CD4-positive, alpha-beta T cell treated with Interleukin-15 for 4 hours (primary cell): ENCODE measurements around the gene KLK11.
"Not testable (repeated sequence)": the region's sequence is repeated elsewhere in the genome, so short reads cannot be mapped to it uniquely, and the experiment has no call there.

Source experiments
- DNase-seq: peaks from one replicate; pipeline ENCODE4 v3.0.0-alpha.2; 2020; ENCODE audit warnings: low spot score

KLK11 gene

DNA sequence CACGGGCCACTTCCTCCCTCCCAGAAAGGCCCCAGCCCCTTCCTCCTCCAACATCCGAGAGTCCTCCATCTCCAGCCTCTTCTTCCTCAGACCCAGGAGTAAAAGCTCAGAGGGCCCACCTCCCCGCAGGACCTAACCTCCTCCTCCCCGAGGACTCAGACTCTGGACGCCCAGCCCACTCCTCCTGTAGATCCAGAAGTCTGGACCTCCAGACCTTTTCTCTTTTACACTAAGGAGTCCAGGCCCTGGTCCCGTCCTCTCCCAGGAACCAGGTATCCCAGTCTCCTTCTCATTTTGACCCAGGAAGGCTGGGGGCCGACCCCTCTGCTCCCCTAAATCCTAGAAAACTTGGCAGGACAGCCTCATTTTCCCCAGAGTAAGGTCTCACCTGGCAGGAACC is 23.1 kb downstream of the KLK11 start:
- no peak for DNase-seq

DNA sequence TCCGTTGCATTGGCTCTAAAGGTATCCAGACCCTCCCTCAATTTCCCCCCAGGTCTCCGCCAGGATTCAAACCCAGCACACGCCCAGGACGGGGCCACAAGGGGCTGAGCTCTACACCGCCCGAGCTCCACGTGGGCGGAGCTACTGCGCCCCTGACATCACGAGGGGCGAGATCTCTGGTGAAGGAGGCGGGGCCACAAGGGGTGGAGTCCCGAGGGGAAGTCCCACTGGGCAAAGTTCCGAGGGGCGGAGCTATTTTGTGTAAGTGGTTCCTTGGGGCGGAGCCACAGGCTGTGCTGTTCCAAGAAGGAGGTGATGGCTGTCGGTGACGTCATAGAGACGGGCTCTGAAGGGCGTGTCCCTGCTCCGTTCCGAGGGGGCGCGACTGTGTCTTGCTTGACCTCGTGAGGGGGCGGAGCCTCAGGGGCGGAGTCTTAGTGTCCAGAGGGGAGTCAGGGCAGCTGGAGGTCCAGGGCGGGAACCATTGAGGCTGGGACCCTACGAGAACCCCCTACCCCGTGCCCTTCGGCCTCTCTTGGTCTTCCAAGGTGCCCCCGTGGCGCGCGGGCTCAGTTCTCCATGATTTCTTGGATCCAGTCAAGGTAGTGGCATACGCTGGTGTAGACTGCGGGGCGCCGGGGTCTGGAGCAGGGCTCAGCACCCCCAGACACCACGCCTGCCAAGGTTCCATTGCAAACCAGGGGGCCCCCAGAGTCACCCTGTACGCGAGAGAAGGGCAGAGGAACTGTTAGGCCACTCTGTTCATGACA is 23.7 kb downstream of the KLK11 start:
- no peak for DNase-seq

GRCh38 chr19:51002089-51002532 is 24.3 kb downstream of the KLK11 start:
- no peak for DNase-seq

GRCh38 chr19:51001515-51001914 is 24.9 kb downstream of the KLK11 start, which contains the start of gene KLK8:
KLK8 (minus strand) TSS chr19:51001604; CDS start chr19:51001167, 437 bp downstream.
- no peak for DNase-seq

- DNase-seq, result no peak
Observed at GRCh38 chr19:51000981-51001380, 25.4 kb downstream of the KLK11 start.

GRCh38 chr19:51000426-51000825 is 26.0 kb downstream of the KLK11 start:
- no peak for DNase-seq

GRCh38 chr19:50998686-50999085 is 27.7 kb downstream of the KLK11 start:
- no peak for DNase-seq

DNA sequence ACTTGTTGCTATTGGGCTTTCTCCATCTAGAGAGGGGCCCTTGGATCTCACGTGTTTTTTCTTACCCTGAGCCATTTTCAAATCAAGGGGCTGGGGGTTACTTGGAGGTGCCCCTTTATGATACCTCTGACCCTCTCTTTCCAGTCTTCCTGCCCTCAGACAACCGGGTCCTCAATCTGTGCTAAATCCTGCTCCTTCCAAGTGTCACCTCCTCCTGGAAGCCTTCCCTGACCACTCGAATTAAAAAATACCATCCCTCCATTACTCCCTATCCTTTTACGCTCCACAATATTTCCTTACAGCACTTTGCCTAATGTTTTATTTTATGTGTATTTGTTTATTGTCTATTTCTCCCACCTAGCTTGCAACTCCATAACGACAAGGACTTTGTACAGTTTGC is 28.4 kb downstream of the KLK11 start:
- DNase-seq, result no peak

GRCh38 chr19:50994129-50994528 is 32.3 kb downstream of the KLK11 start:
- DNase-seq, result no peak

DNA sequence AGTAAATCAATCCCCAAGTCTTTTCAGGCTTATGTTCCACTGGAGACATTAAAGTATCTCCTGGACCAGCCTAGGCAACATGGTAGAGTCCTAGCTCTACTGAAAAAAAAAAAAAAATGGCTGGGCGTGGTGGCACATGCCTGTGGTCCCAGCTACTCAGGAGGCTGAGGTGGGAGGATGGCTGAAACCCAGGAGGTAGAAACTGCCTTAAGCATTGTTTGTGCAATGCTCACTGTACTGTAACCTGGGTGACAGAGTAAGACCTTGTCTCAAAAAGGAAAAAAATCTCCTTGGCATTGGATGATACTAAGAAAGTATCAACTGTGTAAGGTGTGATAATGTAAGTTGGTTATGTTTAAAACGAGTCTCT is 33.8 kb downstream of the KLK11 start:
- no peak for DNase-seq

GRCh38 chr19:50984416-50984815 is 42.0 kb downstream of the KLK11 start:
- DNase-seq, result not testable (repeated sequence)

DNA sequence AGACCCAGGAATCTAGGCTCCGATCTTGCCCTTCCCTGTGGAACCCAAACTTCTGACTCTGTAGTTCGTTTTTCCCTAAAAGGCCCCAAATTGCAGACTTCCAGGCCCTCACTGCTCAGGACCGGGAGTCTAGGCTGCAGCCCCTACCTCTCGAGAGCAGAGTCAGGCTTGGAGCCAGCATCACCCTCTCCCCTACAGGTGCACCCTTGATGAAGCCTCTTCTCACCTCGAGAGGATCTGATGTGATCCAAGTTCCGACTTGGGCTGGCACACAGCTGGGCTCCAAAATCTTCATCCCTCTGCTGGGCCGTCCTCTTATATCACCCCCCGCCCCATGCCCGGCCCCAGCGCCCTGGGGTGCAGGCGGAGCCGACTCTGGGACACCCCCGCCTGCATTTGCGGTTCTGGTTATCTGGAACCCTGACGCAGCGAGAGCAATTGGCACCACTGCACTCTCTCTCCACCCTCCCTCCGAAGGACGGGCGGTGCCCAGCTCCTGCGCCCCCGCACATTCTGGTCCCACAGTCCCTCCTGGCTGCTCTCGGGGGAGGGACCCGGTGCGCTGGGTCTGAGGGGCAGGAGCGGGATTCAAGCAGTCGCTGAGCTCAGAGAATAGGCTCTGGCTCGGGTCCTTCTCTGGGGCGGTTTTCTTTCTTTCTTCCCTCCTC is 42.7 kb downstream of the KLK11 start, which contains the start of gene KLK7:
Gene KLK7 (minus strand): TSS at position 293 of the 668 bp plus-strand sequence. CDS start 1,518 bp downstream, outside the sequence.
- DNase-seq, result no peak

DNA sequence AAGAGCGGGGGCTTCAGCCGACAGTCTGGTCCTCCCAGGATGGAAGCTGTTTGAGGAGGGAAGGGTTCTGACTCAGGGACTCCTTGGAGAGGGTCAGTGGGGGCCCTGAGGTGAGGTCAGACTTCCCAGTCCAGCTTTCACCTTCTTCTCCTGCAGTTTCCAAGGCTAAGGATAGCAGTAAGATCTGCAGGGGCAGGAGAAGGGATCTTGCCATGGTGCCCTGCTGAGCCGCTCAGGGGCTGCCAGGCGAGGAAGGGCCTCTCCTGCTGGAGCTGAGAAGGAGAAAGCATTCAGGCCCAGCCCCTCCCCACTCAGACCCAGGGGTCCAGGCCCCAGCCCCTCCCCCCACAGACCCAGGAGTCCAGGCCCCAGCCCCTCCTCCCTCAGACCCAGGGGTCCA is 44.2 kb downstream of the KLK11 start:
- DNase-seq, result no peak

- no peak for DNase-seq
Observed at GRCh38 chr19:50981587-50982146, 44.7 kb downstream of the KLK11 start.

DNA sequence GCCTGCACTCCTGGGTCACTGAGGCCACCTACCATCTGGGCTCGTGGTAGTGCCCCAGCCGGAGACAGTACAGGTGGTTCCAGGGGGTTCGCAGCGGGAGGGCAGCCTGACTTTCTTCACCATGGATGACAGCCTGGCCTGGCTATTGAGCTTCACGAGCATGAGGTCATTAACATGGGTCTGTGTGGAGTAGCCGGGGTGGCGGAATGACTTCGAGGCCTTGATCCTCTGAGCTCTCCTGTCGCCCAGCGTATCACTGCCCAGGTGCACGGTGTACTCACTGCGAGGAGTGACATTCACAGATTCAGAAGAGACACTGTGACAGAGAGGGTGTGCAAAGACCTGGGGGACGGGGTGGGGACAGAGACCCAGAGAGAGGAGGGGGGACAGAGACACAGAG is 46.2 kb downstream of the KLK11 start:
- DNase-seq, result no peak

DNA sequence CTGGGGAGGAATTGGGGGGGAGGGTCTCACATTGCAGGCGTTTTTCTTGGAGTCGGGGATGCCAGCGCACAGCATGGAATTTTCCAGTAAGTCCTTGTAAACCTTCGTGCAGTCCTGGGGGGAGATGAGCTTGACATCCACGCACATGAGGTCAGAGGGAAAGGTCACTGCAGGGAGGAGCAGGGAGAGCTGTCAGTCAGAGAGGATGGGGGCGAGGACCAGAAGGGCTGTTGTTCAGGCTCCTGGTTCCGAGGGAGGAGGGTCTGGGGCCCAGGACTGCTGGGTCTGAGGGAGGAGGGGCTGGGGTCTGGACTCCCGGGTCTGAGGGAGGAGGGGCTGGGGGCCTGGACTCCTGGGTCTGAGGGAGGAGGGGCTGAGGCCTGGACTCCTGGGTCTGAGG is 46.7 kb downstream of the KLK11 start:
- DNase-seq, result no peak

DNA sequence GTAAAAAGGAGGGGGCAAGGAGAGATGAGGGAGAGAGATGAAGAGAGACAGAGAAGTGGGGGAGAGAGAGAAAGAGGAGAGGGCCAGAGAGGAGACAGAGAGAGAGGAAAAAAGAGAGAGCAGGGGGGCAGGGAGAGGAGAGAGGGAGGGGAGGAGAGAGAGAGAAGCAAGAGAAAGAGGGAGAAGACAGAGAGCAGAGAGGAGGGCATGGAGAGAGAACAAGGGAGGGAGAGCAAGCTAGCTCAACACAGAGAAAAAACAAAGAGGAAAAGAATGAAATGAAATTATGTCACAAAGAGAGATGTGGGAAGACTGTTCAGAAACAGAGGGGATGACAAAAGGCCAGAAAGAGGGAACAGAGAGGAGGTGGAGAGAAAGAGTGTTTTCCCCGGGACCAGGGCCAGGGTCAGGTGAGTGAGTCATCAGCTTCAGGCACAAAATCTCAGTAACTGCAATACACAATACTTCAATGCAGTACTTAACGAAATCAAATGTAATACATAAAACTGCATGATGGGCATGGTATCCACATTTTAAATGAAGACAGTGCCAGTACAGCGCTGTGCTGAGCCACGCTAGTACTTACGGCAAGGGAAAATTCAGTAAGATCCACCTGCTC is 47.5 kb downstream of the KLK11 start:
- no peak for DNase-seq

DNA sequence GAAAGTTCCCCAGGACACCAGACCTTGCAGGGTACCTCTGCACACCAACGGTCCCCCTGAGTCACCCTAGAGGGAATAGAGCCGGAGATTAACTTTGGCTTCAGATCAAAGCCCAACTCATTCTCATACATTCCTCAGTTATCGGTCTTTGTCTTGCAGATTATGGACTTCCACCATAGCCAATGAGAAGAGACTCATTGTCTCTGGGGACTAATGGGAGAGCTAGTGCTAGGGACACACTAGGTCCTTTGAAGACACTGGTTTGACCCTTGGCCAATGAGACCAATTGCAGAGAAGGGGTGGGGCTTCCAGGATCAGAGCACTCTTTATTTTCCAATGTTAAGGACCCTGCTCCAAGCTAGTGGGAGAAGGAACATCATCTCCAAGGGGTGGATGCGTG is 48.8 kb downstream of the KLK11 start:
- no peak for DNase-seq

- DNase-seq, result no peak
Observed at GRCh38 chr19:50975766-50976165, 50.6 kb downstream of the KLK11 start.

DNA sequence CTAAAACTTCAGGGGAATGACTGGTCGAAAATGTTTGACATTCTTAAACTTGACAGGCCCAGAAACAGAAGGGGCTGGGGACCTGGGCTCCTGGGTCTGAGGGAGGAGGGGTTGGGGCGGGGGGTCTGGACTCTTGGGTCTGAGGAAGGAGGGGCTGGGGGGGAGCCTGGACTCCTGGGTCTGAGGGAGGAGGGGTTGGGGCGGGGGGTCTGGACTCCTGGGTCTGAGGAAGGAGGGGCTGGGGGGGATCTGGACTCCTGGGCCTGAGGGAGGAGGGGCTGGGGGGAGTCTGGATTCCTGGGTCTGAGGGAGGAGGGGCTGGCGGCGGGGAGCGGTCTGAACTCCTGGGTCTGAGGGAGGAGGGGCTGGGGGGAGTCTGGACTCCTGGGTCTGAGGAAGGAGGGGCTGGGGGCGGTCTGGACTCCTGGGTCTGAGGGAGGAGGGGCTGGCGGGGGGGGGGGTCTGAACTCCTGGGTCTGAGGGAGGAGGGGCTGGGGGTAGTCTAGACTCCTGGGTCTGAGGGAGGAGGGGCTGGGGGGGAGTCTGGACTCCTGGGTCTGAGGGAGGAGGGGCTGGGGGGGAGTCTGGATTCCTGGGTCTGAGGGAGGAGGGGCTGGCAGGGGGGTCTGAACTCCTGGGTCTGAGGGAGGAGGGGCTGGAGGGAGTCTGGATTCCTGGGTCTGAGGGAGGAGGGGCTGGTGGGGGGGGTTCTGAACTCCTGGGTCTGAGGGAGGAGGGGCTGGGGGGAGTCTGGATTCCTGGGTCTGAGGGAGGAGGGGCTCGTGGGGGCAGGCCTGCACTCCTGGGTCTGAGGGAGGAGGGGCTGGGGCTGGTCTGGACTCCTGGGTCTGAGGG is 51.5 kb downstream of the KLK11 start:
- DNase-seq, result no peak

- no peak for DNase-seq
Observed at GRCh38 chr19:50972795-50973376, 53.5 kb downstream of the KLK11 start.
